ENCODE measurements around the gene PRKCB. TPM values are rescaled to one million over a fixed set of nuclear protein-coding genes. Genes with fewer than 3 reads are reported as not detected.

The PRKCB gene
- total and polyA plus RNA-seq, 4 donors: 1.6 to 9.4 (median 4.0) TPM

- no peaks in the 10 kb centered on the region for H3K4me1 ChIP-seq (ENCODE audit: control insufficient read depth in 4 of 4, insufficient read depth in 4 of 4, low read length in 3 of 4)
- no peak for TF ChIP-seq SP1 (IDR thresholded peaks at IDR 0.05)
- TF ChIP-seq HNF4A (conservative IDR thresholded peaks at IDR 0.05): no peak
- TF ChIP-seq YY1 (IDR thresholded peaks at IDR 0.05): no peak
- no peak for TF ChIP-seq ATF3 (IDR thresholded peaks at IDR 0.05)
- TF ChIP-seq CTCF (IDR thresholded peaks at IDR 0.05; ENCODE audit: low read depth, low read length, missing input control): no peak
- TF ChIP-seq REST (IDR thresholded peaks at IDR 0.05): no peak
- TF ChIP-seq EGR1 (IDR thresholded peaks at IDR 0.05; ENCODE audit: low read depth in 2 of 2): no peak
- no peak for TF ChIP-seq TAF1 (conservative IDR thresholded peaks at IDR 0.05)
- TF ChIP-seq GABPA (IDR thresholded peaks at IDR 0.05 in 1 of 2, conservative IDR thresholded peaks at IDR 0.05 in 1 of 2): no peak
- TF ChIP-seq FOXA2 (IDR thresholded peaks at IDR 0.05): no peak
- no peak for TF ChIP-seq RXRA (IDR thresholded peaks at IDR 0.05)
- no peaks in the 10 kb centered on the region for H3K9me3 ChIP-seq (ENCODE audit: control insufficient read depth in 4 of 4, low read length in 3 of 4)
- H3K27ac ChIP-seq (ENCODE audit: low read depth in 1 of 2, low read length in 2 of 2): no peak overlapping the region
- no peak overlapping the region for H3K9ac ChIP-seq (ENCODE audit: low read depth in 1 of 2, low read length in 2 of 2)
- peaks cover 0 to 2% (median 0%) of the 10 kb centered on the region in 4 donors for H3K36me3 ChIP-seq (ENCODE audit: control insufficient read depth in 4 of 4, insufficient read depth in 3 of 4, low read depth in 1 of 4, low read length in 3 of 4)
- DNase-seq (ENCODE audit: low spot score): no peak
- 72% methylated on average over 2 of the region's 2 CpGs for WGBS
- H3K27me3 ChIP-seq (ENCODE audit: control insufficient read depth in 4 of 4, insufficient read depth in 4 of 4, low read length in 3 of 4): peaks cover 0 to 3% (median 0%) of the 10 kb centered on the region in 4 donors
- H3K4me3 ChIP-seq (ENCODE audit: low read depth in 1 of 3, low read length in 3 of 3): no peak overlapping the region
These were observed 368.4 kb downstream of the PRKCB start for GRCh38 chr16:24204150-24204665.

- 72% methylated on average over 3 of the region's 3 CpGs for WGBS
- Histone ChIP-seq H3K9ac (ENCODE audit: low read depth in 1 of 2, low read length in 2 of 2) (no peak overlapping the region), H3K4me3 (ENCODE audit: low read depth in 1 of 3, low read length in 3 of 3) (no peak overlapping the region), H3K4me1 (ENCODE audit: control insufficient read depth in 4 of 4, insufficient read depth in 4 of 4, low read length in 3 of 4) (no peaks in the 10 kb centered on the region), H3K36me3 (ENCODE audit: control insufficient read depth in 4 of 4, insufficient read depth in 3 of 4, low read depth in 1 of 4, low read length in 3 of 4) (peaks cover 0 to 2% (median 0%) of the 10 kb centered on the region in 4 donors), H3K27me3 (ENCODE audit: control insufficient read depth in 4 of 4, insufficient read depth in 4 of 4, low read length in 3 of 4) (peaks cover 0 to 3% (median 0%) of the 10 kb centered on the region in 4 donors), H3K9me3 (ENCODE audit: control insufficient read depth in 4 of 4, low read length in 3 of 4) (no peaks in the 10 kb centered on the region), H3K27ac (ENCODE audit: low read depth in 1 of 2, low read length in 2 of 2) (no peak overlapping the region)
- no peak for TF ChIP-seq HNF4A (conservative IDR thresholded peaks at IDR 0.05)
- no peak for TF ChIP-seq EGR1 (IDR thresholded peaks at IDR 0.05; ENCODE audit: low read depth in 2 of 2)
- TF ChIP-seq GABPA (IDR thresholded peaks at IDR 0.05 in 1 of 2, conservative IDR thresholded peaks at IDR 0.05 in 1 of 2): no peak
- TF ChIP-seq HNF4G (IDR thresholded peaks at IDR 0.05): no peak
- TF ChIP-seq RAD21 (IDR thresholded peaks at IDR 0.05): no peak
- no peak for TF ChIP-seq TAF1 (conservative IDR thresholded peaks at IDR 0.05)
- no peak for TF ChIP-seq ATF3 (IDR thresholded peaks at IDR 0.05)
- TF ChIP-seq FOXA1 (IDR thresholded peaks at IDR 0.05): no peak
- TF ChIP-seq NR2F2 (IDR thresholded peaks at IDR 0.05): no peak
- no peak for DNase-seq (ENCODE audit: low spot score)
These were observed 371.1 kb downstream of the PRKCB start for GRCh38 chr16:24206926-24207325.
